Measurements from ENCODE around the gene HTATSF1.

The HTATSF1 gene

DNA sequence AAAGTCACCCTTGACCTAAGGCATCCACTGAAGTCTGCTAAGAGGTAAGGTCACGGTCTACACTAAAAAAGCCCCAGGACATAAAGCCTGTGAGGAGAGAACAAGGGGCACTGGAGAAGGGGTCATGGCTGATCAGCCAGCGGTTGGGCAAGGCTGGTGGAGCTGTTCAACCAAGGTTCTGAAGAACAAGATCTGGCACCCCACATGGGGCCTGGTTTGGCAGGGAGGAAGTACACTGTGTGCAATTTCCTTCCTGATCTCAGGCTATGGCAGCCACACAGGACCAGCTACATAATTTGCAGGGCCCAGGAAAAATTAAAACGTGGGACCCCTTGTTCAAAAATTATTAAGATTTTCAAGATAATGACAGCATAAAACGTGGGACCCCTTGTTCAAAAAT, 23.7 kb upstream of the HTATSF1 start:
- Histone ChIP-seq H3K4me1 (ENCODE audit: control insufficient read depth in 1 of 2, insufficient read depth in 2 of 2, low read length in 2 of 2) (no peaks in the 10 kb centered on the region), H3K36me3 (ENCODE audit: control insufficient read depth in 1 of 2, insufficient read depth in 2 of 2, low read length in 2 of 2) (no peaks in the 10 kb centered on the region), H3K27ac (ENCODE audit: low read length) (no peak overlapping the region), H3K4me3 (ENCODE audit: low read depth in 1 of 2, low read length in 2 of 2) (no peak overlapping the region), H3K9me3 (ENCODE audit: control insufficient read depth in 1 of 2, low read length in 2 of 2) (no peaks in the 10 kb centered on the region), H3K27me3 (ENCODE audit: low read depth, low read length) (no peaks in the 10 kb centered on the region)

DNA sequence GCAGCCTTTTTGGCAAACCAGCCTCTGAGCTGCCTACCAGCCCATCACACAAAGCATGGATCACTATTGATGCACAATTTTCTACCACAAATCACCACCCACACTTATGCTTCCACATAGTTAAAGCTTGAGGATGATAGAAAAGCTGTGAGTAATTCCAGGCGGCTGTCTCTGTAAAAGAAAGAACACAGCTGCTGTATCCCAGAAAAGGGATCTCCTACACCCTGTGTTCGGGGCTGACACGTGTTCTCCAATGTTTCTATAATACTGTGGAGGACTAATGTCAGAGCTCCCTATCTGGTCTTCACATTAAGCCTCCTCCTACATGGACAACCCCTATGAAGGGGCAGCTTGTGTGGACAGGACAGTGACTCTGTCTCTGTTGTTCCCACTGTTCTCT, 22.2 kb upstream of the HTATSF1 start:
- no peaks in the 10 kb centered on the region for H3K36me3 ChIP-seq (ENCODE audit: control insufficient read depth in 1 of 2, insufficient read depth in 2 of 2, low read length in 2 of 2)
- no peak overlapping the region for H3K27ac ChIP-seq (ENCODE audit: low read length)
- no peaks in the 10 kb centered on the region for H3K9me3 ChIP-seq (ENCODE audit: control insufficient read depth in 1 of 2, low read length in 2 of 2)
- no peak overlapping the region for H3K4me3 ChIP-seq (ENCODE audit: low read depth in 1 of 2, low read length in 2 of 2)
- no peaks in the 10 kb centered on the region for H3K4me1 ChIP-seq (ENCODE audit: control insufficient read depth in 1 of 2, insufficient read depth in 2 of 2, low read length in 2 of 2)
- no peaks in the 10 kb centered on the region for H3K27me3 ChIP-seq (ENCODE audit: low read depth, low read length)

DNA sequence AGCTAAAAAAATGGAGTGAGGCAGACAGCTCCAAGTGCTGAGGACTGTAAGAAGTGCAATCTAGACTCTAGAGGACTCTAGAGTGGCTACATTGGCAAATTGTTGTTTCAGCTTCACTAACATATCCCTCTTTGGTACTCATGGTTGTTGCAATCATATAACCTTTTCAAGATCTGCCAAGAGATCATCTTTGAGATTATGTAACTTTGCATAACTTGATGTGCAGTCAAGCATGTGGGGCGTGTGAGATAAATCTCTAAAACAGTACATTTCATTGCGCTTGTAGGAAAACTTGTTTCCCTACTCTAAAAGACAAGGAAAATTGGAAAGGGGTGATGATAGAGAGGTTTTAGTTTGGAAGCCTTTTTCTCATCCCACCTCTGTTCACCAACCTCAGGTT, 20.9 kb upstream of the HTATSF1 start:
- no peak overlapping the region for H3K27ac ChIP-seq (ENCODE audit: low read length)
- no peaks in the 10 kb centered on the region for H3K4me1 ChIP-seq (ENCODE audit: control insufficient read depth in 1 of 2, insufficient read depth in 2 of 2, low read length in 2 of 2)
- H3K4me3 ChIP-seq (ENCODE audit: low read depth in 1 of 2, low read length in 2 of 2): no peak overlapping the region
- no peaks in the 10 kb centered on the region for H3K9me3 ChIP-seq (ENCODE audit: control insufficient read depth in 1 of 2, low read length in 2 of 2)
- H3K36me3 ChIP-seq (ENCODE audit: control insufficient read depth in 1 of 2, insufficient read depth in 2 of 2, low read length in 2 of 2): no peaks in the 10 kb centered on the region
- H3K27me3 ChIP-seq (ENCODE audit: low read depth, low read length): no peaks in the 10 kb centered on the region

DNA sequence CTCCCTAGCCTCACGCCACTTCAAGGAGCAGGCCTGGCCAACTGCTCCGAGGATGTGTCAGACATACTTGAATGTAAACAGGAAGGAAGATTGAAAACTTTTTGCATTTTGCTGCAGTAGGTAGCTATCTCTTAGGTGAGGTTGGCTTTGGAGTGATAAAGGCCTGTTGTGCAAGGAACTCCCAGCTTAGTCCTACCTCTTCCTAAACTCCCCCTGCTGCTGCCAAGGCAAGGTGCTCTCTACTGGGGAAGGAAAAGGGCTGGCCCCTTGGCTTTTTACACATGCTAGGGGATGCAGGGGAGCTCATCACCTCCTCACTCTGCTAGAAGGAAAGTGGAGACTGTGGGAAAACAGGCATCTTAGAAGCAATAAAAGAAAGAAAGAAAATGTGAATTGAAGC, 20.4 kb upstream of the HTATSF1 start:
- H3K27me3 ChIP-seq (ENCODE audit: low read depth, low read length): no peaks in the 10 kb centered on the region
- H3K27ac ChIP-seq (ENCODE audit: low read length): no peak overlapping the region
- H3K4me3 ChIP-seq (ENCODE audit: low read depth in 1 of 2, low read length in 2 of 2): no peak overlapping the region
- H3K36me3 ChIP-seq (ENCODE audit: control insufficient read depth in 1 of 2, insufficient read depth in 2 of 2, low read length in 2 of 2): no peaks in the 10 kb centered on the region
- H3K9me3 ChIP-seq (ENCODE audit: control insufficient read depth in 1 of 2, low read length in 2 of 2): no peaks in the 10 kb centered on the region
- no peaks in the 10 kb centered on the region for H3K4me1 ChIP-seq (ENCODE audit: control insufficient read depth in 1 of 2, insufficient read depth in 2 of 2, low read length in 2 of 2)

DNA sequence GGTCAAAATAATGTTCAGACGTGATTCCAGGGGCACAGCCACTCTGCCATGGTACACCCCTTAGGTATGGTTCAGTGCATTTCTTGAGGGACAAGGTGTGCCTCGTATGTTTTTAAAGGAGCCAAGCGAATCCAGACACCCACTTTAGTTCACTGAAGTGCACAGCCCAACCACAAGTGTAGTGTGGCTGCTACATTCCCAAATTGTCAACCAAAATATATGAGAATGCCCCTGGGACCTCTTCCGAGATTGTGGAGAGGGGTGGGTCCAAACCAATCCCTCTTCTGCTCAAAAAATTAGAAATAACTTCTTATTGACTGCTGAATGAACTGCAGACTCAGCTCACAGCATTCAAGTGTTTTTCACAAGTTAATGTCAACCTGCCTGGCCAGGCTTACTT, 17.0 kb upstream of the HTATSF1 start:
- Histone ChIP-seq H3K9me3 (ENCODE audit: control insufficient read depth in 1 of 2, low read length in 2 of 2) (no peaks in the 10 kb centered on the region), H3K36me3 (ENCODE audit: control insufficient read depth in 1 of 2, insufficient read depth in 2 of 2, low read length in 2 of 2) (no peaks in the 10 kb centered on the region), H3K27ac (ENCODE audit: low read length) (no peak overlapping the region), H3K4me1 (ENCODE audit: control insufficient read depth in 1 of 2, insufficient read depth in 2 of 2, low read length in 2 of 2) (no peaks in the 10 kb centered on the region), H3K4me3 (ENCODE audit: low read depth in 1 of 2, low read length in 2 of 2) (no peak overlapping the region), H3K27me3 (ENCODE audit: low read depth, low read length) (no peaks in the 10 kb centered on the region)

DNA sequence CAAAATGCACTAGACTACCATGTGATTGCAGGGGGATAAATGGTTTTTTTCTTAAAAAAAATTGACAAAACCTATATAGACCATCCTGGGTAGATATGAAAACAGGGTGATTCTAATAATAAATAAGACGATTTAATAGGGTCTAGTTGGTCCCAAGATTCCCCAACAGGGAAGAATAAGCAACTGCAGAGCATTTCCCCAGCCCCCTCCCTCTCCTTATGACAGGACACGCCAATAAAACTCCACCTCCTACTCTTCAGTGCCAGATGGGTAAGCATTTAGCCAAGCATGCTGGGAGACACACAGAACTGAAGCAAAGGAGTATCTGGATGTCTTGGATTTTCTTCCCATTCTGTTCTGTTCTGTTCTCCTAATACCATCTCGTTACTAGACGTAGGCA, 9.7 kb upstream of the HTATSF1 start, which contains the start of gene BRS3:
Gene BRS3, plus strand, starts transcription at position 301 of the 400 bp plus-strand sequence. CDS start 168 bp downstream, outside the sequence.
- no peaks in the 10 kb centered on the region for H3K27me3 ChIP-seq (ENCODE audit: low read depth, low read length)
- H3K4me1 ChIP-seq (ENCODE audit: control insufficient read depth in 1 of 2, insufficient read depth in 2 of 2, low read length in 2 of 2): no peaks in the 10 kb centered on the region
- no peak within 1 kb of the TSS for H3K27ac ChIP-seq (ENCODE audit: low read length)
- H3K36me3 ChIP-seq (ENCODE audit: control insufficient read depth in 1 of 2, insufficient read depth in 2 of 2, low read length in 2 of 2): no peaks in the 10 kb centered on the region
- H3K4me3 ChIP-seq (ENCODE audit: low read depth in 1 of 2, low read length in 2 of 2): no peak within 1 kb of the TSS
- H3K9me3 ChIP-seq (ENCODE audit: control insufficient read depth in 1 of 2, low read length in 2 of 2): no peaks in the 10 kb centered on the region

DNA sequence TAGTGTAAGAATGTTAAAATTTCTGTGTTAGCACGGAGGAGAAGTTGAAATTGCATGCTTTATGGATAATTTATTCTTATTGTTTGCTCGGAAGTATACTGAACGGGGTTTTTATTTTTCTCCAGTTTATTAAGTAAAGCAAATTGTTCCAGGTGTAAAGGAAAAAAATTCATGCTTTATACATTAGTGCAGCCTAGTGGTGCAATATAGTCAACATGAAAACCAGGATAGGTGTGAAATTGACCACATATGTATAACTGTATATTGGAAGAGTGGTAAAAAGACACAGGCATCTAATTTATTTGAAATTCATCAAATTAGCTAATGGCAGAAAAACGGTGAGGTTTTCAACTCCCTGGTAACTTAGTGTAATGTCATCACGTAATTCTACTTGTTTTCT, 8.7 kb upstream of the HTATSF1 start:
- H3K27me3 ChIP-seq (ENCODE audit: low read depth, low read length): no peaks in the 10 kb centered on the region
- H3K4me1 ChIP-seq (ENCODE audit: control insufficient read depth in 1 of 2, insufficient read depth in 2 of 2, low read length in 2 of 2): no peaks in the 10 kb centered on the region
- H3K9me3 ChIP-seq (ENCODE audit: control insufficient read depth in 1 of 2, low read length in 2 of 2): no peaks in the 10 kb centered on the region
- no peaks in the 10 kb centered on the region for H3K36me3 ChIP-seq (ENCODE audit: control insufficient read depth in 1 of 2, insufficient read depth in 2 of 2, low read length in 2 of 2)
- H3K4me3 ChIP-seq (ENCODE audit: low read depth in 1 of 2, low read length in 2 of 2): no peak overlapping the region
- no peak overlapping the region for H3K27ac ChIP-seq (ENCODE audit: low read length)

DNA sequence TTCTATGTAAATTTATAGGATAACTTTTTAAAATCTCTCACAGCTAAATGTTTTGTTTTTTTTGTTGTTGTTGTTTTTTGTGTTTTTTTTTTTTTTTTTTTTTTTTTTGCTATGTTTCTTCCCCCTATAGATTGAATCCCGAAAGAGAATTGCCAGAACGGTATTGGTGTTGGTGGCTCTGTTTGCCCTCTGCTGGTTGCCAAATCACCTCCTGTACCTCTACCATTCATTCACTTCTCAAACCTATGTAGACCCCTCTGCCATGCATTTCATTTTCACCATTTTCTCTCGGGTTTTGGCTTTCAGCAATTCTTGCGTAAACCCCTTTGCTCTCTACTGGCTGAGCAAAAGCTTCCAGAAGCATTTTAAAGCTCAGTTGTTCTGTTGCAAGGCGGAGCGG, 5.6 kb upstream of the HTATSF1 start:
- no peaks in the 10 kb centered on the region for H3K4me1 ChIP-seq (ENCODE audit: control insufficient read depth in 1 of 2, insufficient read depth in 2 of 2, low read length in 2 of 2)
- no peaks in the 10 kb centered on the region for H3K27me3 ChIP-seq (ENCODE audit: low read depth, low read length)
- no peaks in the 10 kb centered on the region for H3K9me3 ChIP-seq (ENCODE audit: control insufficient read depth in 1 of 2, low read length in 2 of 2)
- no peak overlapping the region for H3K27ac ChIP-seq (ENCODE audit: low read length)
- no peak overlapping the region for H3K4me3 ChIP-seq (ENCODE audit: low read depth in 1 of 2, low read length in 2 of 2)
- H3K36me3 ChIP-seq (ENCODE audit: control insufficient read depth in 1 of 2, insufficient read depth in 2 of 2, low read length in 2 of 2): no peaks in the 10 kb centered on the region

DNA sequence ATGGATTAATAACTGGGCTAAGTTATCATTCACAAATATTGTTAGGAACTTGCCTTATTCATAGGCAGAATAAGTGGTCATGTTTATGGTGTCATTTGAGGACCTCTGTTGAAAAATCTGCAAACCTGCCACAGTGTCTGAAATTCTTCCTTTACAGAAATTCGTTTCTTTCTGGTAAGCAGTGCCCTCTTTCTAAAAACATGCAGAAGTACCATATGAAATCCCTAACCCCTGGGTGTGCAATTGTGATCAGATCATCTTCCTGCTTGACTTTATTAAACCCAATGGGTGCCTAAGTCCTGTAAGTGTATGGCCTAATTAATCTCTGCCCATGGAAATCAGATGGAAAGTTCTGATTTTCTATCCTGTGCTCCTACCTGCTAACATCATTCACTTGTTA, 4.4 kb upstream of the HTATSF1 start:
- no peaks in the 10 kb centered on the region for H3K9me3 ChIP-seq (ENCODE audit: control insufficient read depth in 1 of 2, low read length in 2 of 2)
- H3K27me3 ChIP-seq (ENCODE audit: low read depth, low read length): no peaks in the 10 kb centered on the region
- no peak overlapping the region for H3K27ac ChIP-seq (ENCODE audit: low read length)
- no peaks in the 10 kb centered on the region for H3K36me3 ChIP-seq (ENCODE audit: control insufficient read depth in 1 of 2, insufficient read depth in 2 of 2, low read length in 2 of 2)
- no peaks in the 10 kb centered on the region for H3K4me1 ChIP-seq (ENCODE audit: control insufficient read depth in 1 of 2, insufficient read depth in 2 of 2, low read length in 2 of 2)
- H3K4me3 ChIP-seq (ENCODE audit: low read depth in 1 of 2, low read length in 2 of 2): no peak overlapping the region

DNA sequence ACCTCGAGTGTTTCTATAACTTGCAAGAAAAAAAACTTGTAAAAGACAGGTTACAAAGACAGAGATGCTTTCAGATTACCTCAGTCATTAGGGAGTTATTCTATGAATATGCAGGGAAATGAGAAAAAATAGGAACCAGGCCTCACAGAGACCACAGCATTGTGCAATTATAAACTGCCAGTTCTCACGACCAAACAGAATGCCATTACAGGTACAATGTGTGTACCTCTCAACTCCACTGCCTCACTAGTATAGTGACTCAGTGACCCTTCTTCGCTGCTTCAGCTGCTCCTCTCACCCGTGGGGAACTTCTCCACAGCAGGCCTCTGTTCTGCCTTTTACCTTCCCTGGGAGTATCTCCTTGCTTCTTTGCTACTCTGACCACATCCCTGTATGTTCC, 2.3 kb upstream of the HTATSF1 start:
- Histone ChIP-seq H3K36me3 (ENCODE audit: control insufficient read depth in 1 of 2, insufficient read depth in 2 of 2, low read length in 2 of 2) (no peaks in the 10 kb centered on the region), H3K27me3 (ENCODE audit: low read depth, low read length) (no peaks in the 10 kb centered on the region), H3K27ac (ENCODE audit: low read length) (no peak overlapping the region), H3K4me3 (ENCODE audit: low read depth in 1 of 2, low read length in 2 of 2) (no peak overlapping the region), H3K4me1 (ENCODE audit: control insufficient read depth in 1 of 2, insufficient read depth in 2 of 2, low read length in 2 of 2) (no peaks in the 10 kb centered on the region), H3K9me3 (ENCODE audit: control insufficient read depth in 1 of 2, low read length in 2 of 2) (no peaks in the 10 kb centered on the region)

DNA sequence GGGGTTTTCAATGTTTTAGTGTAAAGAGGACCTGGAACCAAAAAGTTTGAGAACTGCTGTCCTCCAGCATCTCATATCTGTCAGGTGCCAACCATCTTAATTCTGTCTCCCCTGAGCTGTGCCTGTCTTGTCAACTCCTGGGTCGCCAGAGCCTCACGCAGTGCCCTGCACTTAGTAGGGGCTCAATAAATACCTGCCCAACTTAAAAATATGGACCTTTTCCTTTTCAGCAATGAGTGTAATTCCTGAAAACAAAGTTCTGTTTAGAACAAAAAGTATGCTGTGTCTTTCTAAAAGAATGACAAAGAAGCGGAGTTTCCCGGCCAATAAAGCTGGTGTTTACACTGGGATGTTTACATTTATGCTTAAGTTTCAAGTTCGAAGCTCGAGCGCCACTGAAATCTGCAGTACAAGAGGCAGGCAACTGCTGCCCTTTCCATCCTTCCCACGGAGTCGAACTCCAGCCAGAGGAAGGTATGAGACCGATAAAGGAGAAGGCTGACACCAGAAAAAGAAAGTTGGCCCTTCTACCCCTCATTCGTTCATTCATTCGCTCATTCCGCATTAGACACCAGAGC, 1.1 kb upstream of the HTATSF1 start:
- H3K9me3 ChIP-seq (ENCODE audit: control insufficient read depth in 1 of 2, low read length in 2 of 2): no peaks in the 10 kb centered on the region
- H3K36me3 ChIP-seq (ENCODE audit: control insufficient read depth in 1 of 2, insufficient read depth in 2 of 2, low read length in 2 of 2): peaks cover 6 to 7% of the 10 kb centered on the region in 2 donors
- no peaks in the 10 kb centered on the region for H3K4me1 ChIP-seq (ENCODE audit: control insufficient read depth in 1 of 2, insufficient read depth in 2 of 2, low read length in 2 of 2)
- H3K4me3 ChIP-seq (ENCODE audit: low read depth in 1 of 2, low read length in 2 of 2): peak overlapping the region; percentile 79 to 84
- peak overlapping the region; percentile 95 for H3K27ac ChIP-seq (ENCODE audit: low read length)
- H3K27me3 ChIP-seq (ENCODE audit: low read depth, low read length): no peaks in the 10 kb centered on the region

DNA sequence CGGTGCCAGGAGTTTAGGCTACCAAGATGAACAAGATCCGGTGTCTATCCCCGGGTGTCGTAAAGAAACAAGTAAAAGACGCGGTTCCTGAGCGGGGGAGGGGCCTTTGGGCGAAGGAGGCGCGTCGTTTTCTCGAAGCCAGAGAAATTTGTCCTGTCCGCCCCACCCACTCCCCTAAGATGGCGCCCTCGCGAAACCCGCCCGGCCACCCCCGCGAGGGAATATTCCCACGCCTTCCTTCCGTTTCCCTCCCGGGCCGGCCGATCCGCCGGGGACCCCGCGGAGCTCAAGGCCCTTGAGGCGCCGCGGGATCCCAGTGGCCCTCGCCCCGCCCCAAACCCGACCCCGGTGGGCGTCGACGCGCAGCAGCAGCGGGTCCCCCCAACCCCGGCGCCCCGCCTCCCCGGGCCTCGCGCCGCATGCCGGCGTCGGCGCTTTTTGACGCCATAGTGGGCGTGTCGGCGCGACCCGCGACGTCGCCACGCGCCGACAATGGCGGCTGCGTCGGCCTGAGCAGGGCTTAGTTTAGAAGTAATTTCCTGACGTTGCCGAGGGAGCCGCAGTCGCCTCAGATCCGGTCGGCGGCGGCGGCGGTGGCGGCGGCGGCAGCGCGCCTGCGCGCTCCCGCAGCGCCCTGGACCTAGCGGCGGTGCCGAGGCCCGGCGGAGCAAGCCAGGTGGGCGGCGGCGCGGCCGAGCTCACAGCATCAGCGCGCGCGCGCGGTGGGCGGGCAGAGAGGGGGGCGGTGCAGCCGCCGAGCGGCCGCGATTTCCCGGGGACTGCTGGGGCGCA, 432 bp upstream of the HTATSF1 start:
- H3K9me3 ChIP-seq (ENCODE audit: control insufficient read depth in 1 of 2, low read length in 2 of 2): no peaks in the 10 kb centered on the region
- H3K36me3 ChIP-seq (ENCODE audit: control insufficient read depth in 1 of 2, insufficient read depth in 2 of 2, low read length in 2 of 2): peaks cover 8 to 11% of the 10 kb centered on the region in 2 donors
- H3K27ac ChIP-seq (ENCODE audit: low read length): peak overlapping the region; percentile 95
- no peaks in the 10 kb centered on the region for H3K27me3 ChIP-seq (ENCODE audit: low read depth, low read length)
- H3K4me3 ChIP-seq (ENCODE audit: low read depth in 1 of 2, low read length in 2 of 2): peak overlapping the region; percentile 79 to 84
- H3K4me1 ChIP-seq (ENCODE audit: control insufficient read depth in 1 of 2, insufficient read depth in 2 of 2, low read length in 2 of 2): no peaks in the 10 kb centered on the region
